HTR-8/SVneo (cell line): ENCODE measurements around the gene ARHGAP8.
"Not testable (repeated sequence)": the region's sequence is repeated elsewhere in the genome, so short reads cannot be mapped to it uniquely, and the experiment has no call there.

Source experiments
- DNase-seq: peaks from one replicate; pipeline ENCODE4 v3.0.0; 2011; ENCODE audit warnings: low spot score, mixed read lengths; ENCODE audit not compliant: insufficient read length
- FAIRE-seq: peaks from 2 replicates; lab custom pipeline; 2011; peaks lifted over from hg19 to GRCh38; lab: Jason Lieb, UNC

Gene ARHGAP8

DNA sequence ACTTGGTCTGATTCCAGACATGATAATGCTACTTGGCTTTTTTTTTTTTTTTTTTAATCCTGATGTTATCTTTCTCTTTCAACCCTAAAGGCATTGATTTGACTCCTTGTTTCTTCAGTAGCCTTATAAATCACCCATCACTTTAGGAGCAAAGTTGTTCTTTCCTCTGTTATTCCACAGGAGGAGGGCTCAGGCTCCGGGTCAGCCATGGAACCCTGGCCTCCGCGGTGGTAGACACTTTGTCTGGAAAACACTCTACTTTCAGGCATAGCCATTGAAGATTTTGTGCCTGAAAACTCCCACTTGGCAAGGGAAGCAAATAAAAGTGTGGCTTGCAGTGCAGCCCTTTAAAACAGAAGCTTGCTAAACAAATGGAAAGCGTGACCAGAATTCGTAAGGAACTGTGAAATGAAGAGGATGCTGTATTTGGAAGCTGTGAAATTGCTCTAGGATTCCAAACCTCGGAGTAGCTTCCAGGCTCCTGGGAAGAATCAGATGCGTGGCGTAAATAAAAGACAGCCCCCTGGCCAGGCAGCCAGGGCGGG lies 44.9 kb downstream of the ARHGAP8 start:
- DNase-seq, result no peak
- no peak for FAIRE-seq

DNA sequence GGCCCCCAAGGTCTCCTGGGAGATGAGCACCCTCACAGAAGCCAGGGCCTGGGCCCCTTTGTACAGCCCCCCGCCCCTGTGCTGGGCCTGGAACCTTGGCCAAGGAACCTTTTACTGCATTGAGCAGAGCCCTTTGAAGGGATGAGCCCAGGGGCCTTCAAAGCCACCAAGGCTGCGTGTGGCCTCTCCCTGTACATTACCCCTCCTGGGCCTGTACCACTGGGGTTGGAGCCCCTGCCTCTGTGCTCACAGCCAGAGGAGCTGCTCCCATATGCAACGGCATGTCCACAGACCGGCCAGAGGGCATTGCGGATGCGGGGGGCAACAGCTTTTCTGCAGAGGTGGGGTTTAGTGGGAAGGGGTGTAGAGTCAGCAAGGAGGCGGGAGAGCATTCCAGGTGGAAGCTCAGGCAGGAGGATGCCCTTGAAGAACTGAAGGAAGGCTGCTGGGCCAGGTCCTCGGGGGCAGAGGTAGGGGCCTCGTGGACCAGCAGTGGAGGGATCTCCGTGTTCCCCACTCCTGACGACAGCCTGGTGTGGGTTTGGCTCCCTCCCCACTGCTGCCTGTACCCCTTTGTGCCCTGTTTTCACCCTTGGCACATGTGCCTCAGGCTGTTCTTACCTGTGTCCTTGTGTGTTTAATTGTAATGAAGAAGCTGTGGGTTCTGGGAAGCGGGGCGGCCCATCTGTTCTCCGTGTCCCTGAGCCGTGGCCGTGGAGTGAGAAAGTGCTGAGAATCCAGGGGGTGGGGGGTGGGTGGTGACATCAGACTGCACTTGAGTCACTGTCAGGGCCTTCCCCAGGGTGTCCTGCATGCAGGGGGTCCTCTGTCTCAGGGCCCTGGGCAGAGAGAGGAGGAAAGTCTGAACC lies 46.9 kb downstream of the ARHGAP8 start:
- FAIRE-seq (no peak), DNase-seq (no peak)

GRCh38 chr22:44799946-44800634 lies 47.7 kb downstream of the ARHGAP8 start:
- FAIRE-seq, DNase-seq: not testable (repeated sequence)

DNA sequence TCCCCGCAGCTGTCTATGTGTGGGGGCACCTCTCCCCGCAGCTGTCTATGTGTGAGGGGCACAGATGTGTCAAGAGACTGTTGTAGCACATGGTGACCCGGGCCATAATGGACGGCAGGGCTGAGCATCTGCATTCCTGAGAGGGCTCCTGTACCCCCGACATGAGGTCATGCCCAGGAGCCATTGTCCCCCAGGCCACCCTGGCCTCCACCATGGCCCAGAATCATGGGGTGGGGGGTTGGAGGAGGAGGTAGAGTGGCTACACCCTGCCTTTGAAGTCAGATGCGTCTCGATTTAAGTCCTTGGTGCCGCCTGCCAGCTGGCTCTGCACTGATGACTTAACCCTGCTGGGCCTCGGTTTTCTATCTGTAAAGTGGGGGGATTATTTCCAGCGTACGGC lies 49.1 kb downstream of the ARHGAP8 start:
- FAIRE-seq (no peak), DNase-seq (no peak)

DNA sequence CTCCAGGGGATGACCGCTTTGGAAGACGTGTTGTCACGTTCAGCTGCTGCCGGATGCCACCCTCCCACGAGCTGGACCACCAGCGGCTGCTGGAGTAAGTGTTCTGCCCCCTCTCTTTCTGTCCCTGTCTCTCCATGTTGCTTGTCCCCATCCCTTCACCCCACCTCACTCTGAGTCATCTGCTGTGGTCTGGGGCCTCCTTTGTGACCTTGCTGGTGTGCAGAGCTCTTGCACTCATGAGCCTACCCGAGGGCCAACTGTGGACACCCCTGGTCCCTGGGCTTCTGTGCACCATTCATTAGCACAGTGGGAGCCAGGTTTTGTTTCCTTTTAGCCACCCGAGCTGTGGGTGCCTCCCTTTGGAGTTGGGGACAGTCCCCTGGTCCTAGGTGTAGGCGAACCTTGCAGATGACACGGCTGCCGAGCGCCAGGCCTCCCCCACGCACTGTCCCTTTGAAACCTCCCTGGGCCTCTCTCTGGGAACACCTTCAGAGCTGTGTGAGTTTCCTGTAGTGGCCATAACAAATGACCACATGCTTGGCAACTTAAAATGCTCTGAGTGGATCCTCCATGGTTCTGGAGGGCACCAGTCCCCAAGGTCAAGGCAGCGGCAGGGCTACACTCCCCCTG lies 49.8 kb downstream of the ARHGAP8 start:
- DNase-seq (no peak), FAIRE-seq (no peak)

- DNase-seq (no peak), FAIRE-seq (no peak)
These were observed 50.6 kb downstream of the ARHGAP8 start for GRCh38 chr22:44802956-44803355.

DNA sequence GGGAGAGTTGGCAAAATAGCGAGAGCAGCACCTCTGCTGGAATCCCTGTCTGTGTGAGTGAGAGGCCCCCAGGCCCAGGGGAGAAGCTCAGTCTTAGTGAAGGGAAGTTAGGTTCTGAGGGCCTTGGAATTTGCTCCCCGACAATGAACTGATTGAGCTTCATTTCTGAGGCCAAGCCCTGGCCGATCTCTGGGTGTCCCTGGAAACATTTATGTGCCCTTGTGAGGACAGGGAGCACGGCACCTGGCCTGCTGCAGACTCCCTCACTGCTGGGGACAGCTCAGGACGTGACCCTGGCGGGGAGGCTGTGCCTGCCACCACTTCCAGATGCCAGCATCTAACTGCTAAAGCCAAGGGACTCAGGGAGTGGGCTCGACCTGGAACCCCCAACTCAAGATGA lies 52.0 kb downstream of the ARHGAP8 start:
- DNase-seq (no peak), FAIRE-seq (no peak)

DNA sequence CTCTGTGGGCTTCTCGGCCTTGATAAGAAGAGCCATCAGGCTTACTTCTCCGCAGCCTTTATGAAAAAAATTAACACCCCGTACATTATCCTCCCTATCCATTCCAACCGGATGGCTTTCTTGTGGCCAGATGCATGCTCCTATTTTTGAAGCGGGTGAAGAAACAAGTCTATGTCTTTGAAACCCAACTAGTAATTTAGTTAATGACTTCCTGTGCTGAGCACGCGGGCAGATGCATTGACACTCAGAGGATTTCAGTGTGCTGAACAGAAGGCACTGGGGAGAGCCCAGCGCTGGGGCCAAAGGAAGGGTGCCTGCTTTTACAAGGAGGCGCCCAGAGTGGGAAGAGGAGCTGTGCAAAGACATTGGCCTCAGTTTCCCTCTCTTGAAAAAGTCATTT lies 53.3 kb downstream of the ARHGAP8 start:
- no peak for FAIRE-seq
- no peak for DNase-seq

DNA sequence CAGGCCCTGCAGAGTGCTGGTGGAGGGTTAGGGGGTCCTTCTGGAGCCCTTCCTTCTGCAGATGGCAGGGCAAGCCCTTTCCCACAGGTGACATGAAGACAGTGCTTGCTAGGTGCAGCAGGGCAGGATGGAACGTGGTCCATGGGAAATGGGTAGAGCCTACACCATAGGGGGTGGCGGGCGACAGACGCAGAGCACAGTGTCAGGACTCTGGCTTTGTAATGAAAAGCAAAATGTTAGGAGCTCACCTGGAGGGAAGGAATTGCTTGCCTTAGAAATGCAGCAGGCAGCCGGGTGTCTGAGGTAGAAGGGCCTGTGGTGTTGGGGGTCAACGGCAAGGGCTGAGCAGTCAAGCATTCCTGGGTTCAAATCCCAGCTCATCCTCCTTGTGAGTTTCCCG lies 54.9 kb downstream of the ARHGAP8 start:
- DNase-seq, result no peak

DNA sequence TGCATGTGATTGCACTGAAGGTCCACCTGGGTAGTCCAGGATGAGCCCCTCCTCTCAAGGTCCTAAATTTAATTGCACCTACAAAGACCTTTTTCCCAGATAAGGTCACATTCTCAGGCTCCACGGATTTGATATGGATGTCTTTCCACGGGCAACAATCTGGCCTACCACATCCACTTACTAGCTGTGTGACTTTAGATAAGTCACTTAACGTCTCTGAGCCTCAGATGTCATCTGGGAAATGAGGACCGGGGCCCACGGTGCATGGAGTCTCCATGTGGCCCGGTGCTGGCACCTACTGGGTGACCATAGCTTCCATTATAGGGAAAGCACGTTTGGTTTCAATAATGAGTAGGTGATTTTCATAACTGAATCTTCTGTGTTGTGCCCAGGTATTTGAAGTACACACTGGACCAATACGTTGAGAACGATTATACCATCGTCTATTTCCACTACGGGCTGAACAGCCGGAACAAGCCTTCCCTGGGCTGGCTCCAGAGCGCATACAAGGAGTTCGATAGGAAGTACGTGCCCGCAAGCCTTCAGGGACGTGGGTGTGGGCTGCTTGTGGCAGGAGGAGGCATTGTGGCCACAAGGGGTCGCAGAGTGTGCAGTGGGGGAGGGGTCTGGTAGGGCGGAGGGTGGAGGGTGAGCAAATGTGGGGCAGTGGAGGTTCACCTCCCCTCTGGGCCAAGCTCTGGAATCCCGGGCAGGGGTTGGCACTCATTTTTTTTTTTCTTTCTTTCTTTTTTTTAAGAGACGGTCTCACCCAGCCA lies 55.7 kb downstream of the ARHGAP8 start:
- no peak for FAIRE-seq

More for the DNA sequence above, 54.9 kb downstream of the ARHGAP8 start:
- no peak for FAIRE-seq

GRCh38 chr22:44809456-44809855 lies 57.1 kb downstream of the ARHGAP8 start:
- FAIRE-seq (no peak), DNase-seq (no peak)

More for the DNA sequence above, 55.7 kb downstream of the ARHGAP8 start:
- no peak for DNase-seq

DNA sequence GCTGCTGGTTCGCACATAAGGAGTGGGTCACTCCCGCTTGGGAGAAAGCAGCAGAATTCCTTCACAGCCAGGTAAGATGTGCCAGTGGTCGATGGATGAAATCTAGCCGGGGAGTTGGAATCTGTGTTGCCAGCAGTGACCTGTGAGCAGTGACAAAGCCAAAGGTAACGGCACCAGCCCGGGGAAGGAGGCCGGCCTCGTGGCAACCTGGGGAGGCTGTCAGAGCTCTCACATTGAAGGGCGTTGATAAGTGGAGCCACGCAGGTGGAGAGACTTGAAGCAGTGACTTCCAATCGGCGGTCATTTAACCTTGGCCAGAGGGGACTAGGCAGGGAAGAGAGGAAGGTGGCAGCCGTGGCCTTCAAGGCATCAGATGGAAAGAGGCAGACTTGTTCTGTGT lies 58.8 kb downstream of the ARHGAP8 start:
- FAIRE-seq (no peak), DNase-seq (no peak)

- DNase-seq, result no peak
- FAIRE-seq, result peak; percentile 82
These were observed 61.0 kb downstream of the ARHGAP8 start for GRCh38 chr22:44813416-44813815.

DNA sequence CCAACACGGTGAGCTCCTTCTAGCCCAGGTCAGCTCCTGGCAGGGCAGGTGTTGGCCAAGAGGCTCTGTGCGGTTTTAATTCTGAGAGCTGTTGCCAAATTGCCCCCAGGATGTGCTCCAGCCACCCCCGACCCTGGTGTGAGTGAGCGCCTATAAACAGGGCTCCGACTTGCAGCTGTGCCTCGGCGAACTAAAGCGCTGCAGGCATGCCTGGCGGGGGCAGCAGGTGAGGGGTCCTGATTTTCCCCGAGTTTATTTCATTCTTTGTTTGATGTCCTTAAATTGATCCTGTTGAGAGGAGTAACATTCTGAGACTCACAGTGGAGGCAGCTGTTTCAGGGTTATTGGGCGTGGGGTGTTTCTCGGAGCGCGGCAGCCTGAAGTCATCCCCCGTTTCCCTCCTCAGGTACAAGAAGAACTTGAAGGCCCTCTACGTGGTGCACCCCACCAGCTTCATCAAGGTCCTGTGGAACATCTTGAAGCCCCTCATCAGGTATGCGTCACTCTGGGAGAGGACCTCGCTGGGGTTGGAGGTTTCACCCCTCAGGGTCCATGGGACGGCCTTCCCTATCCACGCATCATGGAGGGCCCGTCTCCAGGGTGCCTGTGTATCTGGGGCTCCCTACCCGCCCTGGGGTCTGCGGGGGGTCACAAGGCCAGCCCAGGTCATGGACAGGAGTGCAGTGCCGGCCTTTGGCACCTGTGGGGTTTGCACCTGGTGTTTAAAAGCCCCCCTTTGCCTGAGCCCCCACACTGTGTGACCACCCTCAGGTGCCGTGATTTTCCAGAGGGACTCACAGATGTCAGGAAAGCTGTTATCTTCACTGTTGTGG lies 62.1 kb downstream of the ARHGAP8 start:
- FAIRE-seq (no peak), DNase-seq (no peak)

DNA sequence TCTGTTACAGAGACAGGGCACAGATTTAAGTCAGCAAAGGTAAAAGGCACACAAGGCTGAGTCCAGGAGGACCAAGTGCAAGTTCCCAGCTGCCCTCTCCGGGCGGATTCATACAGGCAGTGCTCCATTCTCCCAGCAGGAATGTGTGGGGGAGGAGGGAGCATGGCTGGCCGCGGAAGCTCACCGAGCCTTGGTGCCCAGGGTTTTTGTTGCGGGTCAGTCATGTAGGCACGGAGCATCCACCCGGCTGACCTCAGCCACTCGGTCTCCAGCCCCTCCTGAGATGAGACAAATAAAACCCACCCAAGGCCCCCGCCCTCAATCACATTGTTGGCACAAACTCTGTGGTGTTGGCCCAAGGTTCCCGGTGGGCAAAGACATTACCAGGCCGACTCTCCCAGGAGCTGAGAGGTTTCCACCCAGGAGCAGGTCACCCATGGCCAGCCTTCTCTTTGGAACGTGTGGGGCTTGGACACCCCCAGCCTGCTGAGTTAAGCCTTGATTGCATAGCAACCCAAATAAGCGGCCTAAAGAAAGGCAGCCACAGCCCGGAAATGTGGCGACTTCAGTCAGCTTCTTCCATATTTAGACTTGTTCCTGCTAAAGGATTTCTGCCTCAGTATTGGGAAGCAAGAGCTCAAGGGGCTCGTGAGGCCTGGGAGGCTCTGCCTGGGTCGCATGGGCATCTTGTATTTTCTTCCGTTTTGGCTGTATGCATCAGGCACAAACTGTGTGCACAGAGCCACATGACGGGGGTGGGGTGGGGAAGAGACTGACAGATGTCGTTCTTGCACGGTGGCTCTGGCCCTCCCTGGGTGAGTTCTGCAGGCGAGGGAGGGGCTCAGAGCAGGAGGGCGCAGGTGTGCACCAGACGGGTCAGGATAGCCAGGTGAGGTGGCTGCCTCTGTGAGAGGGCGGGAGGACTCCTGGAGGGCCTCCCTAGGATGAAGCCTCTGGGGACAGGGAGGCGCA lies 63.0 kb downstream of the ARHGAP8 start:
- DNase-seq, result no peak
- FAIRE-seq, result no peak

- DNase-seq (no peak), FAIRE-seq (no peak)
These were observed 63.8 kb downstream of the ARHGAP8 start for GRCh38 chr22:44816141-44816540.

DNA sequence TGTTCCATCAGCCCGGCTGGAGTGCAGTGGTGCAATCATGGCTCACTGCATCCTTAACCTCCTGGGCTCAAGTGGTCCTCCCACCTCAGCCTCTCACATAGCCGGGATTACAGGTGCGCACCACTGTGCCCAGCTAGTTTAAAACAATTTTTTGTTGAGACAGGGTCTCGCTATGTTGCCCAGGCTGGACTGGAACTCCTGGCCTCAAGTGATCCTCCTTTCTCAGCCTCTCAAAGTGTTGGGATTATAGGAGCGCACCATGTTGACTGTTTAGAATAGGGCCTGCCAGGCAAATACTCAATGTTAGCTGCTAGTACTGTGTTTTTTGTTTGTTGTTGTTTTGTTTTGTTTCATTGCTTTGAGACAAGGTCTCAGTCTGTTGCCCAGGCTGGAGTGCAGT lies 66.4 kb downstream of the ARHGAP8 start:
- DNase-seq, result no peak
- no peak for FAIRE-seq
